ENCODE results near the gene SCUBE3.
A peak's percentile ranks its signal among the peaks of the same experiment; 100 is the strongest.

Gene SCUBE3

DNA sequence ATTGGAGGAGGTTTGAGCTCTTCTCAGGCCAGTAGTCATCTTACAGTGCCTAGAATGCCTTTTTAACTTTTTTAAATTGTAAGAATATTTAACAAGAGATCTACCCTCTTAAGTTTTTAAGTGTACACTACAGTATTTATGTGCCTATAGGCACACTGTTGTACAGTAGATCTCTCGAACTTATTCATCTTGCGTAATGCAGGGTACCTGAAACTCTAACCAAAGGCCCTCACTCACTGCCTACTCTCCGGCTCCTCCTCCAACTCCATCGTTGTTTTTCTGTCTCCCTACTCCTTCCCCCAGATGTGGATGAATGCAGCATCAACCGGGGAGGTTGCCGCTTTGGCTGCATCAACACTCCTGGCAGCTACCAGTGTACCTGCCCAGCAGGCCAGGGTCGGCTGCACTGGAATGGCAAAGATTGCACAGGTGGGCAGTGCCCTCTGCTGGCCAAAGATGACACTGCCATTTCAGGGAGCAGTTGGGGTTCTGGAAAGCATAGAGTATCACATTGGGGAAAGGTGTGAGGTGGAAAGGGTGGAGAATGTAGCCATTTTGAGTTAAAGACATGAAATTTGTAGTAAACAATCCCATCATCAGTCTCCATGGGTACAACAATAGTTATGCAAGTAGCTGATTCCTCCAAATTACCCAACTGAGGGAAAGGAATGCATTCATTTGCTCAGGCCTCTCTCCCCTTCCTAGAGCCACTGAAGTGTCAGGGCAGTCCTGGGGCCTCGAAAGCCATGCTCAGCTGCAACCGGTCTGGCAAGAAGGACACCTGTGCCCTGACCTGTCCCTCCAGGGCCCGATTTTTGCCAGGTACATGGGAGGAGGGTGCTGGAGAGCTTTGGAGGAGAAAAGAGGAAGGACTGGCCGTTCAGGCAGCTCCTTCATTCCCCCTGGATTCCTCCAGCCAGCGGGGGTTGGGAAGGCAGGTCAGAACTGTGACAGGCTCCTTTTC is 27.4 kb downstream of the SCUBE3 start:
- peak; percentile 58 for DNase-seq

DNA sequence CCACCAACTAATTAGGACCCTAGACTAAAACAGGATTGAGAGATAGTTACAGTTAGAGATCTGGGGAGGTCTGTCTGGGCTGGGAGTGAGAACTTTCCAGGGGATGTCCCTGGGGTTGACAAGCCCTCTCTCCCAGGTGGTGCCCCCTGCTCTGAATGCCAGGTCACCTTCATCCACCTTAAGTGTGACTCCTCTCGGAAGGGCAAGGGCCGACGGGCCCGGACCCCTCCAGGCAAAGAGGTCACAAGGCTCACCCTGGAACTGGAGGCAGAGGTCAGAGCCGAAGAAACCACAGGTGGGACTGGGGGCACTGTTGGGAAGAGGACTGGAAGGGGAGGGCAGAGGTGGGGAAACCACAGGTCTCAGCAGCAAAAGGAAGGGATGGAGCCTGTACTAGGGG is 28.7 kb downstream of the SCUBE3 start:
- no peak for DNase-seq

DNA sequence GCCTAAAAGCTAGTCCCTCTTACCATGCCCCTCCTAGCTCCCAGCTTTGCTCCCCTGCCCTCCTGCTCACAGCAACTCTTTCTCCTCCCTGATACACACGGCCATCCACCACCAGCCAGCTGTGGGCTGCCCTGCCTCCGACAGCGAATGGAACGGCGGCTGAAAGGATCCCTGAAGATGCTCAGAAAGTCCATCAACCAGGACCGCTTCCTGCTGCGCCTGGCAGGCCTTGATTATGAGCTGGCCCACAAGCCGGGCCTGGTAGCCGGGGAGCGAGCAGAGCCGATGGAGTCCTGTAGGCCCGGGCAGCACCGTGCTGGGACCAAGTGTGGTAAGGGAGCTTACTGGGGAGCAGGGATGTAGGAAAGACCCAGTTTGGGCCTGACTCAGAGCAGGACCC is 29.1 kb downstream of the SCUBE3 start:
- DNase-seq, result no peak

DNA sequence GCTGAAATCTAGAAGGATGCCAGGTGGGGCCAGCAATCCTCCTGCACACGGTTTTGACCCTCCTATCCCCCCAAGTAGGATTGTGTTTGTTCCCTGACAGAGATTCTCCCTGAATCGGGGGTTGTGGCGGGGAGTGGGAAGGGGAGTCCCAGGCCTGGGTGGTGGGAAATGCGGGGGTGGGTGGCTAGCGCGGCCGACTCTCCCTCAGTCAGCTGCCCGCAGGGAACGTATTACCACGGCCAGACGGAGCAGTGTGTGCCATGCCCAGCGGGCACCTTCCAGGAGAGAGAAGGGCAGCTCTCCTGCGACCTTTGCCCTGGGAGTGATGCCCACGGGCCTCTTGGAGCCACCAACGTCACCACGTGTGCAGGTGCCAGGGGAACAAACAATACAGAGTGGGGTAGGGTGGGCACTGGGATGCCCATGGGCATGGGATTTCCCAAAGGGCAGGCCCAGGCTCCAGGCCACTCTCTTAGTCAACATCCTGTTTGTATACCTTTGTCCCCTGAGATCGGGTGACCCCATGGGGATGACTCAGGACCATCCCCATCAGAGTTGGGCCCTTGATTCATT is 29.7 kb downstream of the SCUBE3 start:
- DNase-seq, result no peak

DNA sequence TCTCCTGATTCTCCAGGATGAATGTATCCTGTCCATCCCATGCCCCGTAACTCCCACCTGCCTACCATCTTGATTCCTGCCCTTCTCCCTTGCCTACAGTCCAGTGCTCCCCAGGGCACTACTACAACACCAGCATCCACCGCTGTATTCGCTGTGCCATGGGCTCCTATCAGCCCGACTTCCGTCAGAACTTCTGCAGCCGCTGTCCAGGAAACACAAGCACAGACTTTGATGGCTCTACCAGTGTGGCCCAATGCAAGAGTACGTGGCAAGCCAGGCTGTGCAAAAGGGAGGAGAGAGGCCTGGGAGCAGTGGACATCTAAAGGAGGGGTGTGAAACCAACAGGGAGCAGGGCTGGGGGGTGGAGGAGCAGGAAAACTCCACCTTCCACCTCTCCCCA is 30.8 kb downstream of the SCUBE3 start:
- no peak for DNase-seq

DNA sequence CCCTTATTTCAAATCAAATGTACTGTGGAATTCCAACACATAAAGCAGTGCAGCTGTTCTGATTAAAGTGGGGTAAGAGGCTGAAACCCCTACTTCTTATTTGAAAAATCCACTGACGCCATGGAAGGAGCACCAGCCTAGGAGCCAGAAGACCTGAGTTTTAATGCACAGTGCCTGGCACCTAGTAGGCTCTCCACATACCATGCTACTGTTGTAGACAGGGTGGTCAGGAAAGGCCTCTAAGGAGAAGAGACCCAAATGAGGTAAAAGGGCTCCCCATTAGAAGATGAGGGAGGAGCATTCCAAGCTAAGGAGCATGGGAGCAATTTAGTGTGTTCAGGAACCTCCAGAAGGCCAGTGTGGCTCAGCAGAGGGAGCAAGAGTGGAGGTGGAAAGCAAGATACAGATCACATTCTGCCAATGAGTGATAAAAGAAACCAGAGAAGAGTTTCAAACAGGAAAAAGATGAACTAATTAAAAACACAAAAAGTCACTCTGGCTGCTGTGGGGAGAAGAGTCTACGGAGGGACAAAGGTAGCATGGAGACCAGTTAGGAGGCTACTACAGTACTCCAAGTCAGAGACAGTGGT is 34.0 kb downstream of the SCUBE3 start:
- no peak for DNase-seq

DNA sequence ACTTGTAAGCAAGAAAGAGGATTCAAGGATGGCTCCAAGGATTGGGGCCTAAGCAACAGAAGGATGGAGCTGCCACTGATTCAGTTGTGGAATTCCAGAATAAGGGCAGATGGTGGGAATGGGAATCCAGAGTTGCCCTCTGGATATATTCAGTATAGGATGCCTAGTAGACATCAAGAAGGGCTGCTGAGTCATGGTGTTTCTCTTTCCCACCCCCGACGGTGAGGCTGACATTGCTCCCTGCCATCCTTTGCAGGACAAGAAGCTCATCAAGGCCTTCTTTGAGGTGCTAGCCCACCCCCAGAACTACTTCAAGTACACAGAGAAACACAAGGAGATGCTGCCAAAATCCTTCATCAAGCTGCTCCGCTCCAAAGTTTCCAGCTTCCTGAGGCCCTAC is 34.5 kb downstream of the SCUBE3 start:
- DNase-seq, result peak; percentile 40

DNA sequence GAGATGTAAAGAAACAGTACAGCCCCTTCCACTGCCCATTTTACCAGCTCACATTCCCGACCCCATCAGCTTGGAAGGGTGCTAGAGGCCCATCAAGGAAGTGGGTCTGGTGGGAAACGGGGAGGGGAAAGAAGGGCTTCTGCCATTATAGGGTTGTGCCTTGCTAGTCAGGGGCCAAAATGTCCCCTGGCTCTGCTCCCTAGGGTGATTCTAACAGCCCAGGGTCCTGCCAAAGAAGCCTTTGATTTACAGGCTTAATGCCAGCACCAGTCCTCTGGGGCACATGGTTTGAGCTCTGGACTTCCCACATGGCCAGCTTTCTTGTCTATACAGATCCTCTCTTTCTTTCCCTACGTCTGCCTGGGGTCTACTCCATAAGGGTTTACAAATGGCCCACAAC is 35.2 kb downstream of the SCUBE3 start:
- no peak for DNase-seq

DNA sequence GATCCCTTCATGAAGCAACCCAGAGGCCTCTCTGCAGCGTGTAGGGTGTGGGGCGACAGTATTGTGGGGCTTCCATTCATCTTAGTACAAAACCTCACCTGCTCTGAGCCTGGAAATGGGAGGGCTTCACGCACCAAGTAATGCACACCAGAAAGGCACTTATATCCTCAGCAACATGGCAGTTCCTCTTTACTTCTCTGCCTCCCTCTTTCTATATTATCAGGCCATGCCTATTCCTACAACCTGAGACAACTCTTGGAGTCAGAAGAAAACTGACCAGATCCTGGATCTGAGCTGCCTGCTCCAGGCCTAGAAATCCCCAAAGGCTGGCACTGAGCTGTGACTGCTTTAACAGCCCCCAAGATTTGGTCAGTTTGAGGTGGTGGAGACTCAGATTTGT is 38.2 kb downstream of the SCUBE3 start:
- no peak for DNase-seq

DNA sequence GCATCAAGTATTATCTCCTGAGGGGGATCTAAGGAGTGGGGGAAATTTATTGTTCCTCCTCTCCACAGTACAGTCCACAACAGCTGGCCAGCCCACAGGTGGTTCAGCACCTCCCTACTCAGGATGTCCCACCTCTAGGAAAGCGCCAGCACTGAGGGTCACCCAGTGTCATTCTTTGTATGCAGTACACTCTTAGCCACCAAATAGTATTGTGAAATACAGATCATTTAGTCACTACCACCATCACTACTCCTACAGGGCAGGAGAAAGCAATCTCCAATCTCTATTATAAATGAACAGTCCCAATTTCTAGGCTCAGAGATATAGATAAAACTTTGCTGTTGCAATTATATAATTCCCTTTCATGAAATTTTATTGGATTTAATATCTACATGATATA is 39.5 kb downstream of the SCUBE3 start:
- DNase-seq, result no peak

DNA sequence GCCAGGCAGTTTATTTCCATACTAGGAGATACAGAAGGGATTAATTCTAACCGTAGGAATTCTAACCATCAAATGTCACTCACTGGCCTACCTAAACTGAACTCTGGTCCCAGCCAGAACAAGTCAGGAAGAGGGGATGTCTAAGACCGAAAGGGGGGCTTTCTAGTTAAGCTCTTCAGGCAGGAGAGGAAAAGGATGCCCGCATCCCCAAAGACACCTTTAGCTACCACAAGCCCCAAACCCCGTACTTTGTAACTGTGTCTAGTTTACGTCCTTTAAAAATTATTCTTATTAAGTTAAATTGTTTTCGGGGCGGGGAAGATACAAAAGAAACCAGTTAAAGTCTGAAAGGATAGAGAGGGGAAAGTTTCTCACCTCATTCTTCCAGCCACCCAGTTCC is 44.6 kb downstream of the SCUBE3 start:
- DNase-seq, result no peak

DNA sequence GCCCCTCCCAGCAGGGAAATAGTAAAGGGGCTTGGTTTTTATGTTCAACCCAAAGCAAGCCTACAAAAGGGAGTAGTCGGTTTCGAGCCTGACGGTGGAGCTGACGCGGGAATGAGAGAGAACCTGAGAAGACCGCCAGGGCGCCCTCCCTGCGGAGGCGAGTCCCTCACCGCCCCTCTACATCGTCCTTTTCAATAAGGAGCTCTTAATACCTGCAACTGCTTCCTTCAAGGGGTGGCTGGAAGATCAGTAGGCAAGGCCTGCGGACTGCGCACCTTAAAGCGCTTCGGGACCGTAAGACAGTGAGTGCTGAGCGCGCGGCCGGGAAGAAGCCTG is 45.1 kb downstream of the SCUBE3 start:
- DNase-seq, result no peak

DNA sequence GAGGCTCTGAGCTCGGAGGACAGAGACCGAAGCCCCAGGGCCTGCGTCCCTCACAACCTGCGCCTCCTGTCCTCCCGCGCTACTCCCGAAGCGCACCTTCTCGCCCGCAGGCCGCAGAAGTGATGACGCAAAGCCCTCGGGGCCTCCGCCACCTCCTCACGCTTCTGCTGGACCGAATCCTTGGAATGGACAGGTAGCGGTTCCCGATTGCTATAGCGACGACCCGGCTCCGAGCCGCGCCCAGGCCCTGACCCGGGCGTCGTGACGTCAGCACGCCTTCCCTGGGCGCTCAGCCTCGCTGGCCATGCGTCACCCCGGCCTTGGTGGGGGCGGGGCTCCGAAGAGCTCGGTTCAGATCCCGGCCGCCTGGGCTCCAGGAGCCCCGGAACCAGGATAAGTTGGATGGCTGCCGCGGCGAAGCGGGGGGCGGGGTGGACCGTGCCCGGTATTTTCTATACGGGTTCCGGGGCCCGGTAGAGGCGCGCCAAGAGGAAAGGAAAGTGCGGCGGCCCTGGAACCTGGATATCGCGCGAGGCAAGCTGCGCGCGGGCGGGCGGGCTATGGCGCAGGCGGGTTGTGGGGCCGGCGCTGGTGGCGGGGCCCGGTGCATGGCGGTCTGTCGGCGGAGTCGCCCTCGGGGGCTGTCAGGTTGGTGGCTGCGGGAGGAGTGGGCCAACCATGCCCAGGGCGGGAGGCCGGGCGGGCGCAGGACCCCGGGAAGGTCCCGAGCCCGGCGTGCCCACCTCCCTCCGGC is 45.6 kb downstream of the SCUBE3 start, which contains the start of gene ZNF76:
Gene ZNF76 (plus strand): TSS at position 542 of the 754 bp plus-strand sequence. CDS start 21,417 bp downstream, outside the sequence.
- peak; percentile 98 for DNase-seq

DNA sequence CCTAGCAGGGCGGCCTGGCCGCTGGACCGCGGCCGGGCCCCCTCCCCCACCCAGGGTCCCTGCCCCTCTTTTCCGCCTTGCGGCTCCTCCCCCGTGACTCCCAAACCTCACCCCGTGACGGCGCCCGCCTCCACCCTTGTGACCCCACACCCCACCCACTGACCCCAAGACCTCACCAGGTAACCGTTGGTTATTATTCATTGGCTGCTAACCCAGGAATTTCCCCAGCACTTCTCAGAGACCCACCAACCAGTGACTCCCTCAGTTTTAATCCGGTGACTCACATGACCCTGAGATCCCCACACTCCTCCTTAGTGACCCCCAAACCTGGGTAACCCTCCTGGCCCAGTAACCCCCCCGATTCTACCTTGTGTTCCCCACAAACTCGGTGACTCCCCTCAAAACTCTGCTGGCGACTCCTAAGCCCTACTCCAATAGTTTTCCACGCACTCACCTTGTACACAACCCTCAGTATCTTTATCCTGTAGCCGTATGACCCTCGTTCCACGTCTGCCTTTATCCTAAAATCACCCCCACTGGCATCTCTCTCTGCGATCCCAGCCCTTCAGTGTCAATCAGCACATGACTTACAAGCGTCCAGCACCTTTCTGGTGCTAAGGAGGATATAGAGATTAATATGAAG is 46.3 kb downstream of the SCUBE3 start:
- peak; percentile 47 for DNase-seq

DNA sequence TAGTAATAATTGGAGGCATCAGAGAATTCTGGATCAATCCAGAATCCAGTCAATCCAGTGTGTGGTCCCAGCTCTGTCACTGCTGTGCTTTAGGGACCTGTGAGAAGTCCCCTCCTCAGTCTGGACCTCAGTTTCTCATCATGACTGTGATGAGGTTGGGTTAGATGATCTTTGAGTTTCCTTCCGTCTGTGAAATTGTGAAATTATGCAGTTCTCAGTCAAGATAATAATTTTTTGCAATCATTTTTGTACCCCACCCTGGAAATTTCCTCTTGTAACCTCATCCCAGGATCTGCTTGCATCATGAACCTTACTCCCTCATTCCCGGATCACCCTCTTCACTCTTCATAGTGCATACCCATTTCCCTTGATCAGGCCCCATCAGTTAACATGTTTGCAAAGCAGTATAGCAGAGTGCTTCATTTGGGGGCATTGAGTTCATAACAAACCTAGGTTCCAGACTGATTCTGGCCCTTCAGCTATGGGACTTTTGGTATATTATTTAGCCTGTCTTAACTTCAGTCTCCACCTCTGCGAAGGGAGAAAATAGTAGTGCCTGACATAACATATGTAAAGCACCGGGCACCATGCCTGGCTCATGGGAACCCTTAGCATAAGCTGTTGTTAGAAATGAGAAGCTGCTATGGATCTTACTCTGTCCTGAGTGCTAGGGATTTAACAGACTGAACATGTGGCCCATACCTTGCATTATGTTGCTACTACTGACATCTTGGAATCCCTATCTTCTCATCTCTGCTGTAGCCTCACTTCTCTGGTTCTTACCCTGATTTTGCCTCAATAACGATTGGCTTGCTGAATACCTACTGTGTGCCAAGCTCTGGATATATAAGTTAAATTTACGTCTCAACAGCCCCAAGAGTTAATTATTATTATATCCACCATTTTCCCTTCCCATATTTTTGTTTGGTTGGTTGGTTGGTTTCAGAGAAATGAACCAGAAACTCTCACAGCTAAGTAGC is 47.1 kb downstream of the SCUBE3 start:
- DNase-seq, result no peak

DNA sequence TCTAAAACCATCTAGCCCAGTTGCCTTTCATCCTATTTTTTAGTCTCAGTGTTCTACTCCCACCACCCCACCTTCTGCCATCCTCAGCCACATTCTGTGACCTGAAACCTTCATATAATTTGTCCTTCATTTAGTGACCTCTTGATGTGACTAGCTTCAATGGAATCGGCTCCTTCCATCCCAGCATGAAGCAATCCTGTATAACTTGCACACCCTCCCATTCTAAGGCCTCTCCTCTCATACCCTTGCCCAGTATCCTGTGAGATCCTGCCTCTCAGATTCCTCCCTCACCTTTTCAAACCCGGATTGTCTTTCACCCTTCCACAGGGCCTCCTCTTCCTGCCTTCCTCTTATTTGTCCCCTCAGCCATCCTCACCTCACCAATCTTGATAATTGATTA is 48.8 kb downstream of the SCUBE3 start:
- DNase-seq, result no peak

DNA sequence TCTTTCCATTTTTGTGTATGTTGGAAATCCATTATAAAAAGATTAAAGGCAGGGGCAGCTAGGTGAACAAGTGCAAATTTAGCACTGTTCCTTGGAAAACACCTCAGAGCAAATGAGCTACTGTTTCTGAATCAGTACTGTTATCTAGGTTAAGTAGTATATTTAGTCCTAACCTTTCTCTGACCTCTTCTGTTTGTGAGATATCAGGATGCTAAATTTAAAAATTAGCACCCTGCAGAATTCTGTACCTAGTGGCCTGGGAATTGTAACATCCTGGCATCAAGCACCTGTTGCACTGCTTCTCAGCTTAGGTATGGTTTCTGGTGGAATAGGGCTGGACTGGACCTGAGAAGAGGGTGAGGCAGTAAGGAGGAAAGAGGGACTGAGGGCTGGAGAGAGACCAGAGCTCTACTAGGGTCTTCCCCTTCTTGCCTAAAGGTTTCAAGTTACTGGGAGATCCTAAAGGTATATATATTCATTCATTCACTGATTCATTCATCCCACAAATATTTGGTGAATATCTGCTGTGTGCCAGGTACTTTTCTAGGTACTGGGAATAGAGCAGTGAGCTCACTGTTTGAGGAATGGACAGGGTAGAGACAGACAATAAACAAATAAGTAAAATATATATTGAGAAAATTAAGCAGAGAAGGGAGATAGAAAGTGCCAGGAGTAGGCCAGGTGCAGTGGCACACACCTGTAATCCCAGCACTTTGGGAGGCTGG is 51.0 kb downstream of the SCUBE3 start:
- DNase-seq, result no peak

DNA sequence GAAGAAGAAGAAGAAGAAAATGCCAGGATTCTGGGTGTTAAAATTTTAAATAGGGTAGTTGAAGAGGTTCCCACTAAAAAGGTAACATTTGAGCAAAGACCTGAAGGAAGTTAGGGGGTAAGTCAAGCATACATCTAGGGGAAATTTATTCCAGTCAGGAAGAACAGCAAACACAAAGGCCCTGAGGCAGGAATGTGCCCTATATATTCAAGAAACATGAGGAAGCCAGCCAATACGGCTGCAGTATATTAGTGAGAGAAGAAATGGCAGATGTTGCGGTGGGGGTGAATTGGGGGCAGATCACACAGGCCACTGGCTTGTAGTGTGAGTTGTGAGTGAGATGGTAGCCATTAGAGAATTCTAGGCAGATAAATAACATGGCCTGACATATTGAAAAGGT is 51.8 kb downstream of the SCUBE3 start:
- no peak for DNase-seq

DNA sequence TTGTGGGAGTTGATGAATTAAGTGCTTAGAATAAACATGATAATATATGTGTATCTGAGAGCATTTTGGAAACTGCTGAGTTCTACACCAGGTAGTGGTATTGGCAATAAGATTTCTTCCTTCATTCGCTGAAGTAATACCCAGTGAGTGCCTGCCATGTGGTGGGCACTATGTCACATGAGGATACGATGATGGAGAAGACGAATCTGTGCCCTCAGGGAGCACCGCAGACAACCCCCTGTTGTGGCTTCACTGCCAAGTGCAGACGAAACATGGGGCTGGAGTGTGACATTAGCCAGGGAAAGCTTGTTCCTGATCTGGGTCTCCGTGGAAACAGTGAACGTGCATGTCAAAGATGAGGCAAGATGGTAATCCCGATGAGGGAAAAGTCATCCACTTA is 53.7 kb downstream of the SCUBE3 start:
- no peak for DNase-seq

DNA sequence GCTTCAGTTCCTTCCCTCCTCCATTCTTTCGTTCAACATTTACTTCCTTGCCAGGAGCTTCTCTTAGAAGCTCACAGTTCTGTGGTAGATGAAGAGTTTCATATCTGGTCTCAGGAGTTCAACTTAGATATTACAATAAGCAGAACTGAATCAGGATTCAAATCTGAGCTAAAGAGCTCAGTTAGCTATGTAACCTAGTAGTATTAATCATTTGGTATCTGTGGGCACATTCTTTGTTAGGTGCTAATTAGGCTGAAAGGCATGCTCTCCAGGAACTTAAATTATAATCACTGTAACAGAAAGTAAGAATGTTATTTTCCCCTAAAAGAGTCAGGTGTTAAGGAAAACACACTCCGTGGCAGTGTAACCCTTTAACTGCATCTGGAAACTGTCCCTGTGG is 54.1 kb downstream of the SCUBE3 start:
- DNase-seq, result no peak

DNA sequence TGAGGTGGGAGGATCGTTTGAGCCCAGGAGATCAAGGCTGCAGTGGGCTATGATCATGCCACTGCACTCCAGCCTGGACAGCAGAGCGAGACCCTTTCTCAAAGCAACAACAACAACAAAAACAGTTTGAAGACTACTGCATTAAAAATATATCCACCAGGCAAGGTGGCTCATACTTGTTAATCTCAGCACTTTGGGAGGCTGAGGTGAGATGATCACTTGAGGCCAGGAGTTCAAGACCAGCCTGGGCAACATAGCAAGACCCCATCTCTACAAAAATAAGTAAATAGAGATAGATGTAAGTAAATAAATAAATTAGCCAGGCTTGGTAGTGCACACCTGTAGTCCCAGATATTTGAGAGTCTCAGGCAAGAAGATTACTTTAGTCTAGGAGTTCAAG is 58.2 kb downstream of the SCUBE3 start:
- DNase-seq, result no peak
